ENCODE data around the gene GPALPP1. TPM values are rescaled to one million over a fixed set of nuclear protein-coding genes. Genes with fewer than 3 reads are reported as not detected.

The GPALPP1 gene
- total and polyA plus RNA-seq, 5 experiments from 2014 or later: 13.5 to 41.2 (median 23.5) TPM

Other genes with a start within 250 kb of the GPALPP1 start
- 1 to 10 TPM; 5.2 to 5.5 TPM for gene NUFIP1, start 67 bp upstream of the GPALPP1 start, total RNA-seq
- gene NUFIP1, start 67 bp upstream of the GPALPP1 start, polyA plus RNA-seq: 1 to 10 TPM; 3.5 to 4.3 (median 4.1) TPM
- 10 to 100 TPM; 16.2 to 17.1 TPM for gene GTF2F2, start 131.0 kb downstream of the GPALPP1 start, total RNA-seq
- 1 to 10 TPM; 7.1 to 8.2 (median 7.5) TPM for gene GTF2F2, start 131.0 kb downstream of the GPALPP1 start, polyA plus RNA-seq
- gene KCTD4, start 211.5 kb downstream of the GPALPP1 start, total RNA-seq: not detected
- under 1 TPM in 1 of 3 donors, not detected in 2; 0.16 TPM for gene KCTD4, start 211.5 kb downstream of the GPALPP1 start, polyA plus RNA-seq